Measurements from ENCODE around the gene FBXO48. TPM values are rescaled to one million over a fixed set of nuclear protein-coding genes. Genes with fewer than 3 reads are reported as not detected.
"Not testable (repeated sequence)": the region's sequence is repeated elsewhere in the genome, so short reads cannot be mapped to it uniquely, and the experiment has no call there.

The FBXO48 gene
- total RNA-seq, 1 donor from 2014 or later = 2.3 TPM

DNA sequence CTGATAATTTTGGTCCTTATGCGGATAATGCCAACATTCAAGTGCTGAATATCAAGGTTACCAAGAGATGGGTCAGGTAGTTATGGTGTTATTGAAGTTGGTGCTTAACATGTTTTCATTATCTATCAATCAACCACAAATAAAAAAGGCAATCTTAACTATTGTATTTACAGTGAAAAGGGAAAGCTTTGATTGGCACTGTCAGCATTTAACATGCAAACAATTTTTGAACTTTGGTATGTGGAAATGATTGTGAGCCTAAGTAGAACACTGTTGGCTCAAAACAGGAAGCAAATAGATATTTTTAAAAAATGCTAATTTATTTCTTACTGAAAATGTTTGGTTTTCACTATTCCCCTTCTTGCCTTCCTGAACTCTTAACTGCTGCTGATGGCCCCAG, 22.2 kb upstream of the FBXO48 start:
- no peak overlapping the region for H3K27ac ChIP-seq
- DNase-seq (no peak), ATAC-seq (no peak)
- no peak overlapping the region for H3K4me3 ChIP-seq
- H3K9me3 ChIP-seq = no peaks in the 10 kb centered on the region
- intact Hi-C loops (cut with DNase I) = no loop called here
- TF ChIP-seq, protein P1, sequence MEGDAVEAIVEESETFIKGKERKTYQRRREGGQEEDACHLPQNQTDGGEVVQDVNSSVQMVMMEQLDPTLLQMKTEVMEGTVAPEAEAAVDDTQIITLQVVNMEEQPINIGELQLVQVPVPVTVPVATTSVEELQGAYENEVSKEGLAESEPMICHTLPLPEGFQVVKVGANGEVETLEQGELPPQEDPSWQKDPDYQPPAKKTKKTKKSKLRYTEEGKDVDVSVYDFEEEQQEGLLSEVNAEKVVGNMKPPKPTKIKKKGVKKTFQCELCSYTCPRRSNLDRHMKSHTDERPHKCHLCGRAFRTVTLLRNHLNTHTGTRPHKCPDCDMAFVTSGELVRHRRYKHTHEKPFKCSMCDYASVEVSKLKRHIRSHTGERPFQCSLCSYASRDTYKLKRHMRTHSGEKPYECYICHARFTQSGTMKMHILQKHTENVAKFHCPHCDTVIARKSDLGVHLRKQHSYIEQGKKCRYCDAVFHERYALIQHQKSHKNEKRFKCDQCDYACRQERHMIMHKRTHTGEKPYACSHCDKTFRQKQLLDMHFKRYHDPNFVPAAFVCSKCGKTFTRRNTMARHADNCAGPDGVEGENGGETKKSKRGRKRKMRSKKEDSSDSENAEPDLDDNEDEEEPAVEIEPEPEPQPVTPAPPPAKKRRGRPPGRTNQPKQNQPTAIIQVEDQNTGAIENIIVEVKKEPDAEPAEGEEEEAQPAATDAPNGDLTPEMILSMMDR (IDR thresholded peaks at IDR 0.05) = no peak
- no peaks in the 10 kb centered on the region for H3K36me3 ChIP-seq
- H3K4me1 ChIP-seq = no peaks in the 10 kb centered on the region
- no peaks in the 10 kb centered on the region for H3K27me3 ChIP-seq (ENCODE audit: low read depth)

DNA sequence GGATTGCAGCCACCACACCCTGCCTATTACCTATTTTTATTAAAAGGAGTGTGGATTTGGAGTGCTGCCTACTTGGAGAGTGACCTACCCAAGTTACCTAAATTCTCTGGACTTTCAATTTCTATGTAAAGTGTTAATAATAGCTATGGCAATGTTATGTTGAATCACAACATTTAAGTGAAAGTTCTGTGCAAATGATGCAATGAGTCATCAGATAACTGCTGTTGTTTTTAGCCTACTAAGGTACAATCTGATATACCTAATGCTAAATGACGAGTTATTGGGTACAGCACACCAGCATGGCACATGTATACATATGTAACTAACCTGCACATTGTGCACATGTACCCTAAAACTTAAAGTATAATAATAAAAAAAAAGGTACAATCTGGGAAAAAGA, 21.5 kb upstream of the FBXO48 start:
- not testable (repeated sequence) for H3K9me3 ChIP-seq, ATAC-seq

DNA sequence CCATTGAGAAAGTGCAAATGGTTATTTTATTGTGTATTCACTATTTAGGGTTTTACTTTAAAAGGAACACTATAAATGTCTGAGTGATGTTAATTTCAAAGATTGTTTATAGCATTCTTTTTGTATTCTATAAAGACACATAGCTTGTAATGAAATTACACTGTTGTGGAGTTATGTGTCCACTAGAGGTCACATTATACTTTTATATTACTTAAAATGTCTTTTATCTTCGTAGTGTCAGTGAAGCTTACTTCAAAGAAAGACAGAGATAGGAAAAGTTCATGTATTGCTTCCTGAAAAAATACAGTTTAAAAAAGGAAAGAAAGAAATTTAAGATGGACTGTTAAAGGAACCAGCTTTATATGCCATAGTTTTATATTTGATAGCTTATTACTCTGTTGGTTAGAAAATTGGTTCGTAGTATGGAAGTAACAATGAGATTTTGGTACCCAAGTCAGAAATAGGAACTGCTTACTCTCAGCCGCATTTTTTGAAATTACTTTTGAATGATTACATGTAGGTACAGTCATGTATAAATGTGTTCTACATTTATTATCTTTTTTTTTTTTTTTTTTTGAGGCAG, 20.8 kb upstream of the FBXO48 start:
- ATAC-seq (no peak), DNase-seq (no peak)
- H3K4me3 ChIP-seq = no peak overlapping the region
- intact Hi-C loops (cut with DNase I) = no loop called here
- H3K36me3 ChIP-seq = no peaks in the 10 kb centered on the region
- H3K4me1 ChIP-seq = no peaks in the 10 kb centered on the region
- TF ChIP-seq, protein P1 (IDR thresholded peaks at IDR 0.05) = peak; percentile 62
- no peaks in the 10 kb centered on the region for H3K9me3 ChIP-seq
- H3K27ac ChIP-seq = no peak overlapping the region
- H3K27me3 ChIP-seq (ENCODE audit: low read depth) = no peaks in the 10 kb centered on the region

More for the DNA sequence above, 21.5 kb upstream of the FBXO48 start:
- H3K4me3 ChIP-seq; H3K4me1 ChIP-seq; H3K36me3 ChIP-seq; H3K27me3 ChIP-seq (ENCODE audit: low read depth); DNase-seq; H3K27ac ChIP-seq; intact Hi-C loops (cut with DNase I): not testable (repeated sequence)

DNA sequence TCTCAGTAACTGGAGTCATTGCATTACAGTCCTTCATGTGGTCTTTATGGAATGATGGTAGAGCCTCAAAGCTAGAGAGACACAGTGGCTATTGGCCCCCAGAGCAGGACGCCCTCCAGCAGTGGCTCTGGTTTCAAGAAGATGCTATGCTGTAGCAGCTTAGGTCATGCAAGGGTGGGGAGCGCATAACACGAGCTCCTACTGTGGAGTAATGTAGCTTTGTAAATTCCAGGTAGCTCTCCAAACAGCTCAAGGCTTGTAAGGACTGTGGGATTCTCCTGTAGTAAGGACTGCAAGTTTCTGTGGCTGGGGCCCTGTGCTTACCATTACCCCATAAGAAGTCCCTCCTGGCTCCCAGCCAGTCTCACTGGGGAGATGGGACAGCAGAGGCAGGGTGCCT, 15.9 kb upstream of the FBXO48 start:
- Histone ChIP-seq H3K4me3 (no peak overlapping the region), H3K4me1 (no peaks in the 10 kb centered on the region), H3K36me3 (no peaks in the 10 kb centered on the region), H3K9me3 (no peaks in the 10 kb centered on the region), H3K27ac (no peak overlapping the region), H3K27me3 (ENCODE audit: low read depth) (no peaks in the 10 kb centered on the region)
- intact Hi-C loops (cut with DNase I) = no loop called here
- TF ChIP-seq, protein P1 (IDR thresholded peaks at IDR 0.05) = no peak
- DNase-seq = no peak
- ATAC-seq = no peak

DNA sequence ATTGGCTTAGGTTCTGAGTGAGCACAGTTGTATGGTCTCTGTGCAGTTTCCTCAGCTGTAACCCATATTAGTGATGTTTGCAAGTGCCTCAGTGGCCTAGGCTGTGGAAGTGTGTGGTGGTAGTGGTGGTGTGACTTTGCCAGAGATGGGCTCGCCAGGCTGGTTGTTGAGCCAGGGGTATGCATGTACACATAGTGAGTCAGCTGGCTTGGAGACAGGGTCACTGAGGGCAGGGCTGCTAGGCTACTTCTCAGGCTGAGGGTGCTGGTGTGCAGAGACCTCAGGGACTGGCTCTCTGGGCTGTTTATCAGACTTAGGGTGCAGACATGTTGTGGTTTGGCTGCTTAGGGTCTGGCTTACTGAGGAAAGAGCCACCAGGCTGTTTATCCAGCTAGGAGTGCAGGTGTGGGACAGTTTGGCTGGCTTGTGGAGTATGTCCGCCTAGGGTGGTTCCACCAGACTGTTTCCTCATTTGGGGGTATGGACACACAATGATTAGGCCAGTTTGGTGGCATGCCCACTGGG, 15.3 kb upstream of the FBXO48 start:
- intact Hi-C loops (cut with DNase I) = no loop called here
- TF ChIP-seq, protein P1 (IDR thresholded peaks at IDR 0.05) = no peak
- Histone ChIP-seq H3K4me1 (no peaks in the 10 kb centered on the region), H3K27me3 (ENCODE audit: low read depth) (no peaks in the 10 kb centered on the region), H3K4me3 (no peak overlapping the region), H3K9me3 (no peaks in the 10 kb centered on the region), H3K36me3 (no peaks in the 10 kb centered on the region), H3K27ac (no peak overlapping the region)
- DNase-seq (no peak), ATAC-seq (no peak)

DNA sequence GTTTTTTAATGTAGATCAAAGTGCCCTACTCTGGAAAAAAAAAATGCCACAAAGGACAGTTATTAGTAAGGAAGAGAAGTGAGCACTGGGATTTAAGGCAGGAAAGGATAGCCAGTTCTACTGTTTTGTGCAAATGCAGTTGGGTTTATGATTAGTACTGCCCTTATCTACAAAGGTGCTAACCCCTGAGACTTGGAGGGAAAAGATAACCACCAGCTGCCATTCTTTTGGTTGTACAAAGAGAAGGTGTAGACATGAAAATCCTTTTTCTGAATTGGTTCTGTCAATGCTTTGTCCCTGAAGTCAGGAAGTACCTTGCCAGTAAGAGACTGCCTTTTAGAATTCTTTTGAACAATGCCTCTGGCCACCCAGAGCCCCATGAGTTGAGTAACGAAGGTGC, 11.6 kb upstream of the FBXO48 start:
- no peaks in the 10 kb centered on the region for H3K36me3 ChIP-seq
- H3K27me3 ChIP-seq (ENCODE audit: low read depth) = no peaks in the 10 kb centered on the region
- TF ChIP-seq, protein P1 (IDR thresholded peaks at IDR 0.05) = no peak
- DNase-seq (no peak), ATAC-seq (no peak)
- no peak overlapping the region for H3K27ac ChIP-seq
- no peaks in the 10 kb centered on the region for H3K4me1 ChIP-seq
- H3K9me3 ChIP-seq = no peaks in the 10 kb centered on the region
- intact Hi-C loops (cut with DNase I) = no loop called here
- no peak overlapping the region for H3K4me3 ChIP-seq
